Tibial artery (tissue), 4 donors: ENCODE data around the gene SLC39A10.
A peak's percentile ranks its signal among the peaks of the same experiment; 100 is the strongest.

ENCODE experiments used
- DNase-seq, 2 donors: peaks; one replicate each; pipeline ENCODE4 v3.0.0-alpha.2; 2019
- H3K27ac ChIP-seq, 2 donors: fragments of 200-600 bp; sonication (generic) in 1 of 2; 1 replicate in 1 of 2; 2 replicates in 1 of 2; pipeline ENCODE4 v1.5.1; 2018 to 2019; ENCODE audit warnings: mild to moderate bottlenecking in 1 of 2
- H3K27me3 ChIP-seq, 2 donors: fragments of 200-600 bp; sonication (generic) in 1 of 2; one replicate each; pipeline versions ENCODE4 v1.5.1 to v1.6.0; 2016 to 2019
- H3K36me3 ChIP-seq, 3 donors: fragments of 200-600 bp; sonication (generic) in 2 of 3; one replicate each; pipeline ENCODE4 v1.5.1; 2016 to 2019; ENCODE audit warnings: mild to moderate bottlenecking in 2 of 3
- H3K4me1 ChIP-seq, 4 donors: fragments of 200-600 bp; sonication (generic) in 2 of 4; 1 replicate in 3 of 4; 2 replicates in 1 of 4; pipeline ENCODE4 v1.5.1; 2016 to 2019
- H3K4me3 ChIP-seq, 2 donors: fragments of 200-600 bp; sonication (generic) in 1 of 2; 1 replicate in 1 of 2; 2 replicates in 1 of 2; pipeline ENCODE4 v1.5.1; 2018 to 2019; ENCODE audit warnings: mild to moderate bottlenecking in 2 of 2
- H3K9me3 ChIP-seq, 3 donors: fragments of 200-600 bp; sonication (generic) in 1 of 3; one replicate each; pipeline ENCODE4 v1.5.1; 2016 to 2019
- CTCF ChIP-seq, 2 experiments: fragments of 200-600 bp in 1 of 2; fragments of 450-650 bp in 1 of 2; IDR thresholded peaks; one replicate each; pipeline ENCODE4 v1.5.1; 2017 to 2019; ENCODE audit warnings: antibody characterized with exemption in 2 of 2, mild to moderate bottlenecking in 1 of 2, moderate library complexity in 1 of 2
- intact Hi-C: fragments of 100-400 bp; cut with DNase I; formaldehyde crosslinking; loops from one replicate; pipeline ENCODE4 v1.15.0; 2023; ENCODE audit warnings: low total_unique reads

The SLC39A10 gene

GRCh38 chr2:195656859-195657633, at the start of gene SLC39A10:
Gene SLC39A10, plus strand, starts transcription at chr2:195657226. Its CDS starts 22,817 bp downstream, at chr2:195680043.
- H3K36me3 ChIP-seq: no peaks in the 10 kb centered on the region
- DNase-seq: peak; percentile 98 to 99
- H3K27me3 ChIP-seq: no peaks in the 10 kb centered on the region
- H3K4me1 ChIP-seq: peaks cover 0 to 21% (median 11%) of the 10 kb centered on the region in 4 donors
- H3K9me3 ChIP-seq: no peaks in the 10 kb centered on the region
- intact Hi-C loops: loop anchor here (10.0 kb wide), 1 partner anchor 408 kb away; the partner anchor contains the start of gene DNAH7
- H3K27ac ChIP-seq: peak within 1 kb of the TSS; percentile 97
- H3K4me3 ChIP-seq: peak within 1 kb of the TSS; percentile 74 to 90
- peak in 1 of 2 experiments; percentile 28 for TF ChIP-seq CTCF (IDR thresholded peaks at IDR 0.05)

- Histone ChIP-seq H3K9me3 (no peaks in the 10 kb centered on the region), H3K4me3 (no peak overlapping the region), H3K4me1 (peaks cover 0 to 23% (median 15%) of the 10 kb centered on the region in 4 donors), H3K27ac (no peak overlapping the region), H3K27me3 (no peaks in the 10 kb centered on the region), H3K36me3 (no peaks in the 10 kb centered on the region)
- TF ChIP-seq CTCF (IDR thresholded peaks at IDR 0.05): no peak
- intact Hi-C loops: no loop called here
- DNase-seq: no peak
Observed at GRCh38 chr2:195608768-195609454, 48.1 kb upstream of the SLC39A10 start.

- intact Hi-C loops: no loop called here
- no peak for TF ChIP-seq CTCF (IDR thresholded peaks at IDR 0.05)
- H3K27ac ChIP-seq: no peak overlapping the region
Observed at GRCh38 chr2:195610717-195611116, 46.3 kb upstream of the SLC39A10 start.

GRCh38 chr2:195612611-195613495, 44.2 kb upstream of the SLC39A10 start:
- no peak for DNase-seq
- Histone ChIP-seq H3K27ac (peak overlapping the region; percentile 50 to 61), H3K9me3 (no peaks in the 10 kb centered on the region), H3K4me3 (no peak overlapping the region), H3K36me3 (no peaks in the 10 kb centered on the region), H3K4me1 (peaks cover 0 to 30% (median 17%) of the 10 kb centered on the region in 4 donors), H3K27me3 (no peaks in the 10 kb centered on the region)
- intact Hi-C loops: no loop called here
- no peak for TF ChIP-seq CTCF (IDR thresholded peaks at IDR 0.05)

More at GRCh38 chr2:195610717-195611116, 46.3 kb upstream of the SLC39A10 start:
- Histone ChIP-seq H3K4me3 (no peak overlapping the region), H3K9me3 (no peaks in the 10 kb centered on the region), H3K4me1 (peaks cover 0 to 30% (median 17%) of the 10 kb centered on the region in 4 donors), H3K36me3 (no peaks in the 10 kb centered on the region), H3K27me3 (no peaks in the 10 kb centered on the region)
- DNase-seq: no peak

- peaks cover 0 to 30% (median 17%) of the 10 kb centered on the region in 4 donors for H3K4me1 ChIP-seq
- H3K4me3 ChIP-seq: no peak overlapping the region
- H3K27me3 ChIP-seq: no peaks in the 10 kb centered on the region
- peak overlapping the region in 1 of 2 donors; percentile 61 for H3K27ac ChIP-seq
- TF ChIP-seq CTCF (IDR thresholded peaks at IDR 0.05): no peak
- intact Hi-C loops: no loop called here
- H3K9me3 ChIP-seq: no peaks in the 10 kb centered on the region
- no peaks in the 10 kb centered on the region for H3K36me3 ChIP-seq
- no peak for DNase-seq
Observed at GRCh38 chr2:195613922-195614321, 43.1 kb upstream of the SLC39A10 start.
